HG03135 (cell line): ENCODE results near the gene CD2.
"Not testable (repeated sequence)": the region's sequence is repeated elsewhere in the genome, so short reads cannot be mapped to it uniquely, and the experiment has no call there.

Source experiments
- ATAC-seq: cut with Tn5 transposase; IDR thresholded peaks from one replicate; pipeline ENCODE4 v1.9.1; 2021; ENCODE audit warnings: mild to moderate bottlenecking, moderate library complexity; ENCODE audit not compliant: unreplicated experiment

CD2 gene

DNA sequence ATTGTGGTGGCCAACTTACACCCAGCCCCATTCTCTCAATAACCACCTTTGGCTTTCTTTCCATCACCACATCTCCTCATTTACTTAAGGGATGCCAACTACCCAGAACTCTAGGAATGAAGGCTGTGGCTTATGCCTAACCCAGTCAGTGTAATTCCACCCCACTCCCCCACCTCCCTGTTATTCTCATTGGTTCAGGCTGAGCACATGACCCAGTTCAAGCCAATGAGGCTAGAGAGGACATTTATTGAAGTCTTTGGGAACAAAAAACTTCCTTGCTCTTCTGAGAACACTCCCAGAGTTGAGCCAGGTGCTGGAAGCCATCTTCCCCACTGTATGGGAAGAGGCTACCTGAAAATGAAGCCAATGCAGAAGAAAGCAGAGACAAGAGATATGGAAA, 22.8 kb upstream of the CD2 start:
- ATAC-seq: no peak

- ATAC-seq: no peak
These were observed 21.5 kb upstream of the CD2 start for GRCh38 chr1:116732726-116733125.

DNA sequence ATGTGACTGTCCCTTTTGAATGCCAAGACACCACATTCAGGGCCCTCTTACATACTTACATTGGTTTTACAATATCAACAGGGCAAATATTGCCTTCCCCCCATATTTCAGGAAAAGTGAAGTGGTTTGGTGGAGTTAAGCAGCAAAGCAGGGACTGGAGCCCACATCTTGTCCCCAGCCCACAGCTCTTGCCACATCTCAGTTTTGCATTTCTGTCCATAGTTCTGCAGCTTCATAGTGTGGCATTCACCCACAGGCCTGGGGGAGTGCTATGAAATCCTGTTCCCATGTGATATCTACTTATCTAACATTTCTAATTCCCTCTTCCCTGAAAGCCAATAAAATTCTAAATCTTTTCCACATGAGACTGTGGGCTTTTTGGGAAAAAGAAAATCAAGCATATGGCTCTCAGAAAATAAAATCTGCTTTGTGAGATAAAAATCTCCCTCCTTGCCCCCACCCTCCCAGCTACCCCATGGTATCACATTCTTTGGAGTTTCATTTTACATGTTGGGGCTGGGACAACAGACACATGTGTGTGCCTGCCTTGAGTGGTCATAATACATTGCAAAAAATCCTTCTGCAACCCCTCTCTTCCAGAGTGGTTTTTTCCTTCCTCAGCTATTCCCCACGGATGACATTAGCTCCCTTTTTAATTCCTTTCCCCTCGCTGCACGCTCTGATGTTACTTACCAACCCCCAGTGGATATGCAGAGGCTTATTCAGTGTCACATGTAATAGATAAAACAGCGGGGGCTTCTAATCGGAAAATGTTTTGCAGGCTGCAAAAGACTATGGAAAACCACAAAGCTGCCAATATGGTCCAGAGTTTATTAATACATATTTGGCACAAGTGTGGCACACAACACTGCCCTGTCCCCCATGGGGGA, 20.5 kb upstream of the CD2 start:
- no peak for ATAC-seq

DNA sequence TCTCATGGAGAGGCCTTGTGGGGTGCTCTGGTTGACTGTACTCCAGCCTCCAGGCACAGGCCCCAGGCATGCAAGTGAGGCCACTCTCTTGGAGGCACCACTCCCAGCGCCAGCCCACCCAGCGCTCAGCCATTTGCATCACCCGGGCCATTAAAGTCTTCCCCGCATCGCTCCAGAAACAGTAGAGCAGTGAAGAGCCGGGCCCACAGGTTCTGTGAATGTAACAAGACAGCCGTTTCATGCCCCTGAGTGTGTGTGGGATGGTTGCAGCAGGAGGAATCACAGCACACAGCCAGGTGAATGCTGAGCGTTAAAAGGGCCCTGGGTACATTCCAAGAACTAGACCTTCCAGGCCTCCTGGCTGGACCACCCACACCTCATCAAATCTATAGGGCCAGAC, 19.0 kb upstream of the CD2 start:
- no peak for ATAC-seq

GRCh38 chr1:116737020-116737854, 17.0 kb upstream of the CD2 start:
- ATAC-seq: peak; percentile 38

DNA sequence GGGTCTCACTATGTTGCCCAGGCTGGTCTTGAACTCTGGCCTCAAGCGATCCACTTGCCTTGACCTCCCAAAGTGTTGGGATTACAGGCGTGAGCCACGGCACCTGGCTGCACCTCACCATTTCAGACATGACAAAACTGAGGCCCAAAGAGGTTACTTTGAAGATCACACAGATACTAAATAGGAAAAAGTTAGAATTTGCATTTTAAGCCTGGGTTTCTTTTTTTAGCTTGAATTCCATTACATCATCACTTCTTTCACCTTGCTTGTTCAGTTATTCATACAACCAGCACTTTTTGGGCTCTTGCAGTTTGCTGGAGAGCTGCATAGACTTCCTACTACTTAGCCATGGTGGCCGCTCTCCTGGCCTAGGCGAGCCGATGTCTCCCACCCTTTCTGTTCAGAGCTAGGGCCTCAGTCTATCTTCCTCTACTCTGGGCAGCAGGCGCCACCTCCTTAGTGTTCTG, 16.3 kb upstream of the CD2 start:
- ATAC-seq: no peak

DNA sequence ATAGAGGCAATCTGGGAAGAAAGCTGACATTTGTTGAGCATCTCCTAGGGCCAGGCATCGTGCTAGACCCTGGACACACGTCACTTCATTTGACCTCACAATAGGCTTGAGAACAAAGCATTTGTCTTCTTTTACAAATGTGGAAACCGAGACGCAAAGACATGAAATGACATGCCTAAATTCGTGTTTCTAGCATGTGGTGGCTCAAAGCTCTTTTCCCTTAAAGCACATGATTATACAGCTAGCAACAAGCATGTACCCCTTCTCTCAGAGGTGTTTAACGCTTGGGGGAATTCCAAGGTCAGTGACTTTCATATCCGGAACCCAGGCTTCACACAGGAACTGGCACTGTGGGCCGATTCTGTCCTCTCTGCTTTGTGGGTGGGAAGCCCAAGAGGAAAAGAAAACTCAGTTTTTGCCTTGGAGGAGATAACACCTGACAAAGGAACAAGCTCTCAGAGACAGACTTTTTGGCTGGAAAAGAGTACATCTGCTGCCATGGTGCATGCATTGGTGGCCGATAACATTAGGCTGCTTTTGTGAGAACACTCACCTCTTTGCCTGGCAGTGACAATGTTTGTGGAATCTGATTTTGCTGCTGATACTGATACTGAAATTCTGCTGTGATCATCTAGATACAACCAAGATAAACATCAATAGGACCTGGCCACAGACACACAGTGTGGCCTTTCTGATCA, 15.4 kb upstream of the CD2 start:
- peak; percentile 60 for ATAC-seq

DNA sequence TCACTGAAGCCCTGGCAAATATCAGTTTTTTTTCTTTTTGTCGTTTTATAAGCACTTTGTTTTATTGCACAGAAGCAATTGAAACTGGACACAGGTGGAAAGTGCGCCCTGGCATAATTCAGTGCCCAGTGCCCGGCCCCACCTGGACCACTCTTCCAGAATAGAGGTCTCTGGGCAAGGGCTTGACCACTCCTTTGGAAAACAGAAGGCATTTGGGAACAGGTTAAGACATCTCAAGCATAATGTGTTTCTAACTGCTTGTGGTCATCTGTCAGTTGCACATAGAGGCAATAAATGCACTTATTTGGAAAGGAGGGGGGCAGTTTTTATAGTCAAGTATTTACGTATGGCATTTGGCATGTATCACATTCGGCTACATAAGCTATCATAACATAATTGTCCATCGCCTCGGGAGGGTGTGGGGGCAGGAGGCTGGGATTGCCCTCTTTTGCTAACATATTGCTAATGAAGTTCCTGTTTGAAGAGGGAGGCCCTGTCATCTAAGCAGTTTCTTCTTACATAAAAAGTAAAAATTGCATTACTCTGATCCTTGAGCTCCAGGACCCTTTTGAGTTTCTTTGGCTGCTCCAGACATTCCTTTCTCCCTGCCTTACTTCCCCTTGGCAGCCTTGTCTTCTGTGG, 14.7 kb upstream of the CD2 start:
- no peak for ATAC-seq

DNA sequence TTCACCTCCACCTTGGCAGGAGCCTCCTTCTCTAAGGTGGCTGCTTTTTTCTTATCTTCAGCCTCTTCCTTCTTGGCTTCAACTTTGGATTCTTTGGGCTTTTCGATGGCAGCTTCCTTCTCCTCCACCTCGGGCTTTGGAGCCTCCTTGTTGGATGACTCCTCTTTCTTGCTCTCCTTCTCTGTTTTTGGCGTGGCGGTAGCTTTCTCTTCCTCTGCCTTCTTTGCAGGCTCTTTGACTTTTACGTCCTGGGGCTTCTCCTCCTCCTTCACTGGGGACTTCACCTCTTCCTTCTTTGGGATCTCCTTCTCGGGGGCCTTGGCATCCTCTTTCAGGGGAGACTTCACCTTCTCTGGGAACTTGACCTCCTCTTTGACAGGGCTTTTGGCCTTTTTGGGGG, 13.9 kb upstream of the CD2 start:
- no peak for ATAC-seq

- no peak for ATAC-seq
These were observed 13.5 kb upstream of the CD2 start for GRCh38 chr1:116740746-116741145.

GRCh38 chr1:116741836-116742565, 12.2 kb upstream of the CD2 start:
- no peak for ATAC-seq

GRCh38 chr1:116743535-116743934, 10.7 kb upstream of the CD2 start:
- no peak for ATAC-seq

DNA sequence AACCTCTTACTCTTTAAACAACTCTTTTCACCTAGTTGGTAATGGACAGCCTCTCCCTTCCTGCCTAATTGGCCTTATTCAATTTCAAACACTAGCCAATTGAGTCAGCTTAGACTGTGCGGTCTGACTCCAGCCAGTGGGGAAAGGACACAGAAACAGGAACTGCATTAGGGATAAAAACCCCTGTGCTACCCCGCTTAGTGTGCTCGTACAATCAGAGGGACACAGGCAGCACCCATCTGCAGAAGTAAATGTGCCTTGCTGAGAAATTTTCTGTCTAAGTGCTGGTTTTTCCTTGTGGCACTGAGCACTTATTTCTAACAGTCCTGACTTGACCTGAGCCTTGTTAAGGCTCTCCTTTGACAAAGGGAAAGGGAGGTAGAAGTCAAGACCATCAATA, 6.0 kb upstream of the CD2 start:
- ATAC-seq: no peak

GRCh38 chr1:116751146-116751545, 3.1 kb upstream of the CD2 start:
- no peak for ATAC-seq

- no peak for ATAC-seq
These were observed 2.6 kb upstream of the CD2 start for GRCh38 chr1:116751621-116752020.

GRCh38 chr1:116753312-116753711, 918 bp upstream of the CD2 start:
- no peak for ATAC-seq

GRCh38 chr1:116755066-116755465, 836 bp downstream of the CD2 start:
- no peak for ATAC-seq

GRCh38 chr1:116755681-116756080, 1.5 kb downstream of the CD2 start:
- no peak for ATAC-seq

DNA sequence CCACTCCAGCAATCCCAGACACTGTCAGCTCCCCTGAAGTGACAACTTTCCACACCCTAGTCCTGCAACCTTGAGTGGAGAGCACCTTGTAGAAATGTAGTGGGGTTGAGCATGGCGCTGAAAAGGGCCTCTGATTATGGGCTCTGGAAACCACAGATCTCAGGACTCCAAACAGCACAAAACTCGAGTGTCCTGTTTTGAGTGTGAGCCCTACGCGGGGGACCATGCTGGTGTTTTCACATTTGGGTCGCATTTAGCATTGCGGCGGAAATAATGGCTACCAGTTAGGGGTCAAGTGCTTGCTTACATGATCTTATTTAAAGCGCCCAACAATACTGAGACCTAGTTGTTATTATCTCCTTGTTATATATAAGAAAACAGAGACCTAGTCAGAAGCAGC, 1.9 kb downstream of the CD2 start:
- not testable (repeated sequence) for ATAC-seq

- ATAC-seq: not testable (repeated sequence)
These were observed 4.2 kb downstream of the CD2 start for GRCh38 chr1:116758456-116758815.
